ENCODE data around the gene EVC.

Gene EVC

DNA sequence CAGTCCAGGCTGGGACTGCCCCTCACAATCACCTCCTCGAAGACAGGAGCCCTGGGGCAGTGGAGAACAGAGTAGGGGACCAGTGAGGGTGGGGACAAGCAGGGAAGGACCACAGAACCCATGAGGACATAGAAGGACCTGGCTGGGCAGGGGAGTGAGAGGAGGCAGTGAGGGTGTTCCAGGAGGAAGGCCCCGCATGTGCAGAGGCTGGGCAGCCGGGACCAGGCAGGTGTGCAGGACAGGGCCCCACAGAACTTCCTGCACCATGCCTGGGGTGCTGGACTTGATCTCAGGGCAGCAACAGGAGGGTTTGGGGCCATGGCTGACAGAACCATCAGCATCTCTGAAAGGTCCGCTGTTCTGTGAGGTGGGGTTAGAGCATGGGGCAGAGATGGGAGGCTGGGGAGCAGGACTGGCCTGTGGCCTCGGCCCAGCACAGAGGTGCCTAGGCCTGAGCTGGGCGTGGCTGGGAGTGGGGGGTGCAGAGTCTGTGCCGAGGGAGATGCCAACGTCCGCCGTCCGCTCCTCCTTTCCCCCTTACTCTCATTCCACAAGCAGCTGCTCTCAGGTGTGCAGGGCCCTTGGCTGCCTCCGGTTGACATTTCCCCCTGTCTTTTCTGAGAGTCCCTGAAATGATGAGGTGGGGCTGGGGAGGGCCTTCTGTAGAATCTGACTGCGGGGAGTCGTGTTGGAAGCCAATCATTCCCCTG lies 40.8 kb downstream of the EVC start:
- H3K4me2 ChIP-seq (ENCODE audit: insufficient read depth, low read length), result no peak overlapping the region
- no peaks in the 10 kb centered on the region for H3K36me3 ChIP-seq (ENCODE audit: insufficient read depth, low read length)
- H2AFZ ChIP-seq (ENCODE audit: low read depth, low read length), result no peak overlapping the region
- no peaks in the 10 kb centered on the region for H3K79me2 ChIP-seq (ENCODE audit: insufficient read depth, low read length)
- no peak for ATAC-seq (ENCODE audit: insufficient read depth, low read depth)
- no peak for TF ChIP-seq EZH2 (IDR thresholded peaks at IDR 0.05; ENCODE audit: borderline replicate concordance, low read depth, low read length, severe bottlenecking)
- TF ChIP-seq, protein P1, sequence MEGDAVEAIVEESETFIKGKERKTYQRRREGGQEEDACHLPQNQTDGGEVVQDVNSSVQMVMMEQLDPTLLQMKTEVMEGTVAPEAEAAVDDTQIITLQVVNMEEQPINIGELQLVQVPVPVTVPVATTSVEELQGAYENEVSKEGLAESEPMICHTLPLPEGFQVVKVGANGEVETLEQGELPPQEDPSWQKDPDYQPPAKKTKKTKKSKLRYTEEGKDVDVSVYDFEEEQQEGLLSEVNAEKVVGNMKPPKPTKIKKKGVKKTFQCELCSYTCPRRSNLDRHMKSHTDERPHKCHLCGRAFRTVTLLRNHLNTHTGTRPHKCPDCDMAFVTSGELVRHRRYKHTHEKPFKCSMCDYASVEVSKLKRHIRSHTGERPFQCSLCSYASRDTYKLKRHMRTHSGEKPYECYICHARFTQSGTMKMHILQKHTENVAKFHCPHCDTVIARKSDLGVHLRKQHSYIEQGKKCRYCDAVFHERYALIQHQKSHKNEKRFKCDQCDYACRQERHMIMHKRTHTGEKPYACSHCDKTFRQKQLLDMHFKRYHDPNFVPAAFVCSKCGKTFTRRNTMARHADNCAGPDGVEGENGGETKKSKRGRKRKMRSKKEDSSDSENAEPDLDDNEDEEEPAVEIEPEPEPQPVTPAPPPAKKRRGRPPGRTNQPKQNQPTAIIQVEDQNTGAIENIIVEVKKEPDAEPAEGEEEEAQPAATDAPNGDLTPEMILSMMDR (IDR thresholded peaks at IDR 0.05; ENCODE audit: borderline replicate concordance, extremely low read depth, low read length, poor library complexity, severe bottlenecking), result no peak
- H3K9ac ChIP-seq (ENCODE audit: low read depth, low read length), result no peak overlapping the region
- no peak overlapping the region for H3K4me3 ChIP-seq (ENCODE audit: low read depth in 1 of 2, low read length in 2 of 2)
- no peaks in the 10 kb centered on the region for H3K4me1 ChIP-seq (ENCODE audit: insufficient read depth, low read length)
- no peaks in the 10 kb centered on the region for H3K27me3 ChIP-seq (ENCODE audit: insufficient read depth, low read length, poor library complexity)
- no peaks in the 10 kb centered on the region for H3K9me3 ChIP-seq (ENCODE audit: insufficient read depth, low read length, severe bottlenecking)
- DNase-seq, result no peak
- H3K27ac ChIP-seq (ENCODE audit: low read length), result no peak overlapping the region
- H4K20me1 ChIP-seq (ENCODE audit: insufficient read depth, low read length), result no peaks in the 10 kb centered on the region

DNA sequence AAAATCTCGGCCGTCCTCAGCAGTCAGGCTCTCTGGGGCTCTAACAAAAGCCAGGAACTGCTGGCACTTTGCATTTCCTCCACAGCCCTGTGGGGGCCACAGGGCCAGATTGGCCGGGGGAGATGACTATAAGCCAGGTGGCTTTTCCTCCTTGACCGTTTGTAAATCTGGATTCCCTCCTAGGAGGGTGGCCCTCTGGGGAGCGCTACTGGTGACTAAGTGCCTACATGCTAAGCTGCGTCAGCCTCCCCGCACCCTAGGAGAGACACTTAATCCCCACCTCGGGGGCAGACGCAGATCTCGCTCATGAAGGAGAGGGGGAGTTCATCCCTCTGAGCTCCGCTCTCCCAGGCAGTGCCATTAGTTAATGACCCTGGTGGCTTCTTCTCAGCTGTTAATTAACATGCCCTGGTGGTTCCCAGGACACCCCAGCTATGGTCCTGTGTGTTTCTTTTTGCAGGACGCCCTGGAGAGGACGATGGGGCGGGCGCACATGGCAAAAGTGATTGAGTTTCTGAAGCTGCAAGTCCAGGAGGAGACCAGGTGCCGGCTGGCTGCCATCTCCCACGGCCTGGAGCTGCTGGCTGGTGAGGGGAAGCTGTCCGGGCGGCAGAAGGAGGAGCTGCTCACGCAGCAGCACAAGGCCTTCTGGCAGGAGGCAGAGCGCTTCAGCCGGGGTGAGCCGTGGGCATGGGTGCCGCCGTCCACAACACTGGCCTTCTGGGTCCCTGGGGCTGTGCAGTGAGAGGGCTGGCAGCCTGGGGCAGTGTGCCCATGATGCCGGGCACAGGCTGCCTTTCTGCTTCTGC lies 41.6 kb downstream of the EVC start:
- no peaks in the 10 kb centered on the region for H3K79me2 ChIP-seq (ENCODE audit: insufficient read depth, low read length)
- no peaks in the 10 kb centered on the region for H3K36me3 ChIP-seq (ENCODE audit: insufficient read depth, low read length)
- no peaks in the 10 kb centered on the region for H3K27me3 ChIP-seq (ENCODE audit: insufficient read depth, low read length, poor library complexity)
- no peak for DNase-seq
- no peaks in the 10 kb centered on the region for H4K20me1 ChIP-seq (ENCODE audit: insufficient read depth, low read length)
- no peak overlapping the region for H3K27ac ChIP-seq (ENCODE audit: low read length)
- ATAC-seq (ENCODE audit: insufficient read depth, low read depth), result no peak
- TF ChIP-seq, protein P1 (IDR thresholded peaks at IDR 0.05; ENCODE audit: borderline replicate concordance, extremely low read depth, low read length, poor library complexity, severe bottlenecking), result no peak
- TF ChIP-seq EZH2 (IDR thresholded peaks at IDR 0.05; ENCODE audit: borderline replicate concordance, low read depth, low read length, severe bottlenecking), result no peak
- no peak overlapping the region for H3K9ac ChIP-seq (ENCODE audit: low read depth, low read length)
- no peak overlapping the region for H3K4me2 ChIP-seq (ENCODE audit: insufficient read depth, low read length)
- H3K9me3 ChIP-seq (ENCODE audit: insufficient read depth, low read length, severe bottlenecking), result no peaks in the 10 kb centered on the region
- no peak overlapping the region for H3K4me3 ChIP-seq (ENCODE audit: low read depth in 1 of 2, low read length in 2 of 2)
- no peak overlapping the region for H2AFZ ChIP-seq (ENCODE audit: low read depth, low read length)
- no peaks in the 10 kb centered on the region for H3K4me1 ChIP-seq (ENCODE audit: insufficient read depth, low read length)

DNA sequence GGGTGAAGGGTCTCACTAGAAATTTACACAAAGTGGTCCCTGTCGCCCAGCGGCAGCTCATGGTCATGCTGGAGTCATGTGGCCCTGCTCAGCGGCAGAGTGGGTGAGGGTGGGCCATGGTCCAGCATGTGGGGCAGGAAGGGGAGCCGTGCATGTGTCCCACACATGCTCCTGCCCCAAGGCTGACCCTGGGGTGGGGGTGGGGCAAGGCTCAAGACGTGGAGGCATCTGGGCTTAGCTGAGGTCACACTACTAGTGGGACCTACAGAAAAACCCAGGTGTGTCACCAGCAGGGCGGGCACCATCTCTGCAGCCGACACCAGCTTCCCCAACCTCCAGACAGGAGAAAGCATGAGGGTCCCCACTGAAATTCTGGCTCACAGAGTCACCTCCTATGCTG lies 42.4 kb downstream of the EVC start:
- Histone ChIP-seq H3K27ac (ENCODE audit: low read length) (no peak overlapping the region), H3K36me3 (ENCODE audit: insufficient read depth, low read length) (no peaks in the 10 kb centered on the region), H3K4me2 (ENCODE audit: insufficient read depth, low read length) (no peak overlapping the region), H3K4me1 (ENCODE audit: insufficient read depth, low read length) (no peaks in the 10 kb centered on the region), H2AFZ (ENCODE audit: low read depth, low read length) (no peak overlapping the region), H4K20me1 (ENCODE audit: insufficient read depth, low read length) (no peaks in the 10 kb centered on the region), H3K9ac (ENCODE audit: low read depth, low read length) (no peak overlapping the region), H3K4me3 (ENCODE audit: low read depth in 1 of 2, low read length in 2 of 2) (no peak overlapping the region), H3K27me3 (ENCODE audit: insufficient read depth, low read length, poor library complexity) (no peaks in the 10 kb centered on the region), H3K79me2 (ENCODE audit: insufficient read depth, low read length) (no peaks in the 10 kb centered on the region), H3K9me3 (ENCODE audit: insufficient read depth, low read length, severe bottlenecking) (no peaks in the 10 kb centered on the region)
- DNase-seq, result no peak
- TF ChIP-seq EZH2 (IDR thresholded peaks at IDR 0.05; ENCODE audit: borderline replicate concordance, low read depth, low read length, severe bottlenecking), result no peak
- TF ChIP-seq, protein P1 (IDR thresholded peaks at IDR 0.05; ENCODE audit: borderline replicate concordance, extremely low read depth, low read length, poor library complexity, severe bottlenecking), result no peak
- ATAC-seq (ENCODE audit: insufficient read depth, low read depth), result no peak
